Posterior cingulate gyrus (tissue), 11 donors: ENCODE measurements around the gene TULP4.
A peak's percentile ranks its signal among the peaks of the same experiment; 100 is the strongest.
"Not testable (repeated sequence)": the region's sequence is repeated elsewhere in the genome, so short reads cannot be mapped to it uniquely, and the experiment has no call there.

ENCODE experiments used
- DNase-seq, 10 donors: peaks; one replicate each; pipeline versions ENCODE4 v3.0.0 to v3.0.0-alpha.2; 2020 to 2021; ENCODE audit warnings: mixed read lengths in 3 of 10
- intact Hi-C: fragments of 100-400 bp; cut with DNase I; formaldehyde crosslinking; loops from one replicate; pipeline ENCODE4 v1.15.1; 2023

TULP4 gene

DNA sequence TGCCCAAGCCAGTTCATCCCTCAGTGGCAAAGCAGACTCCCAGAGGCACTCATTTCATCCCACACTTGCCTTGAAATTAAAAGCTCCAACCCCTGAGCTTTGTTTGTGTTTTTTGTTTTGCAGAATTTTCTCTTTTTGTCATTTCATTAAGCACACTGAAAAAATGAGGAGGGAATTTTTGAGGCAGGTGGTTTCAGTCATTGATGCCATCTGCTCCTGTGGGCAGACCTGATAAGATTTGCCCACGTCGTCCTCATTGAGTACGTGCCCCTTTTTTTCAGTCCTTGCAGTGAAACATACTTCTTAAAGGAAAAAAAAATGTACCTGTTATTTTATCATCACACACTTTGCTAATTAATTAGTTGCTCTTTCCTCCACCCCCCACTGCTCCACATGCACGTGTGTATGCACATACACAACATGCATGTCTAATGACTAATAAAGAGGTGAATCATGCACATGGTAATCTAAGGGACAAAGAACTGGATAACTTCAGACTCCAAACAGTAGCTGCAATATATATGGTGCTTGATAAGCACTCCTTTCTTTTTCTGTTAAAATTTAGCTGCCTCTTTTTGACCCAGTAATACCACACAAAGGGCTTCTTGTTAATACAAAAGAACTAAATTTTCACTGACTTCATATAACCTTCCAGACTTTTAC is 145.5 kb downstream of the TULP4 start:
- intact Hi-C loops = no loop called here
- DNase-seq = no peak

DNA sequence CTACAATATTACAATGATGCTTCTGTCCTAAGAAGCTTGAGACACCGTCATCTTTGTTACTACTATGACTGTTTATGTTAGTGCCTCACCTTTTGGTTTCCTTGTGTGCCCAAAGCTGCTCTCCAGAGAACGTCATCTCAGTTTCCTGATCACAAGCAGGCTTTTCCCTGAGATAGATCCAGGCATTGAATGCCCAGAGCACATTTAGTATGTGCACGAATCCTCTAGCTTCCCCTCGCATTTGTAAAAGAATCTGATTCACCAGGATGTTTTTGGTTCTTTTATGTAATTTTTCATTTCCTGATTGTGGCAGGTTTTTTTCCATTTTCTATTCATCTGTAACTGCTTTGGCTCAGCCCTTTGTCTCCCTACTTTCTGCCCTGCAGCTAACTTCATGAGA is 147.5 kb downstream of the TULP4 start:
- intact Hi-C loops = no loop called here

GRCh38 chr6:158460602-158461169 is 148.4 kb downstream of the TULP4 start:
- intact Hi-C loops = no loop called here
- DNase-seq = no peak

More for the DNA sequence above, 147.5 kb downstream of the TULP4 start:
- DNase-seq = no peak

- intact Hi-C loops = no loop called here
- no peak for DNase-seq
Measured at GRCh38 chr6:158461954-158462353, 149.7 kb downstream of the TULP4 start.

GRCh38 chr6:158464483-158464882 is 152.2 kb downstream of the TULP4 start:
- no peak for DNase-seq
- intact Hi-C loops = no loop called here

GRCh38 chr6:158465257-158465656 is 153.0 kb downstream of the TULP4 start:
- intact Hi-C loops = no loop called here
- DNase-seq = no peak

- no peak for DNase-seq
- intact Hi-C loops = no loop called here
Measured at GRCh38 chr6:158465747-158466146, 153.5 kb downstream of the TULP4 start.

- no peak for DNase-seq
Measured at GRCh38 chr6:158467923-158468322, 155.7 kb downstream of the TULP4 start.

DNA sequence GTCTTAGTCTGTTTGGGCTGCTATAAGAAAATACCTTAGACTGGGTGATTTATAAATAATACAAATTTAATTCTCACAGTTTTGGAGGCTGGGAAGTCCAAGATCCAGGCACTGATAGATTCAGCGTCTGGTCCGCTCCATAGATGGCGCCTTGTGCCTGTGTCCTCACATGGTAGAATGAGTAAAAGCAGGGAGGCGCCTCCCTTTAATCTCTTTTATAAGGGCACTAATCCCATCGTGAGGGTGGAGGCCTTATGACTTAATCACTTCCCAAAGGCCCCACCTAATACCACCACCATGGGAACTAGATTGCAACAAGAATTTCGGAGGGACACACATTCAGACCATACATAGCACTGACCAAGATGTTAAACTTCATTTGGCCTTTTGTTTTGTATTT is 156.4 kb downstream of the TULP4 start:
- DNase-seq = no peak
- intact Hi-C loops = no loop called here

More at GRCh38 chr6:158467923-158468322, 155.7 kb downstream of the TULP4 start:
- intact Hi-C loops = no loop called here

- intact Hi-C loops, DNase-seq: not testable (repeated sequence)
Measured at GRCh38 chr6:158470023-158470422, 157.8 kb downstream of the TULP4 start.

DNA sequence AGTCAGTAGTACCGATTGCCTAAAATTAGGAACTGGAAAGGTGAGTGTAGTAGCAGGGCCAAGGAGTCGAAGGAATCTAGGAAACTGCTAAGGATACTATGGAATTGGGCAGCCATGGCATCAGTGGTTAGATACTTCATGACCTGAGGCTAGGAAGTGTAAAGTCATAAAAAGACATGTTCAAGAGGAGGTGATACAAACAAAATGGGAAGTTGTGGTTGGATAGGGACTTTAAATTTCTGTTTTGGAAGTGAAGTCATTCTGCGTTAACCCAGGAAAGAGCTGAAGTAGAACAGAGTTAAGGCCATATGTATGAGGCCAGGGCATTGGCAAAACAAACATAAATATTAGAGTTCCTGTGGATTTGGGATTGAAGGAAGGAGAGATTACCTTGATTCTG is 159.1 kb downstream of the TULP4 start:
- intact Hi-C loops = no loop called here
- no peak for DNase-seq

- intact Hi-C loops = no loop called here
Measured at GRCh38 chr6:158472447-158472846, 160.2 kb downstream of the TULP4 start.

DNA sequence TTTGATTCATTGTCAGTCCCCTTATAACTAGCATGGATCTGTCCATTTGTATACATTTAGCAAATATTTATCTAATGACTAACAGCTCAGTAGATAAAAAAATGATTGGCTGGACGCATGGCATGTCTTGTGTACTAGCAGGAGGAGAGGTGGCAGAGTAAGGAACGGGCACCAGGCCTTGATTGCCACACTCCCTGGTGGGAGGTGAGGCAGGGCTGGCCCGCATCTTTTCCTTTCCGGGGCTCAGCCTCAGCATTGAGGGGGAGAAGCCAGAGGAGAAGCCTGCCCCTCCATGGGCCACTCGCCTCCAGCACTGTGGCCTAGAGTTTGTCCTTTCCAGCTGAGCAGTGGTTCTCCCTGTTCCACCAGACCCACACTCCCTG is 162.7 kb downstream of the TULP4 start:
- intact Hi-C loops = no loop called here
- DNase-seq = peak in 2 of 10 donors; percentile 13 to 89

More at GRCh38 chr6:158472447-158472846, 160.2 kb downstream of the TULP4 start:
- no peak for DNase-seq

- intact Hi-C loops = no loop called here
- DNase-seq = peak in 2 of 10 donors; percentile 17 to 39
Measured at GRCh38 chr6:158475344-158476302, 163.4 kb downstream of the TULP4 start.

GRCh38 chr6:158476389-158476788 is 164.1 kb downstream of the TULP4 start:
- no peak for DNase-seq
- intact Hi-C loops = no loop called here

- DNase-seq, intact Hi-C loops: not testable (repeated sequence)
Measured at GRCh38 chr6:158477722-158478121, 165.5 kb downstream of the TULP4 start.

- intact Hi-C loops = no loop called here
- no peak for DNase-seq
Measured at GRCh38 chr6:158480989-158481388, 168.7 kb downstream of the TULP4 start.

GRCh38 chr6:158481690-158482473 is 169.6 kb downstream of the TULP4 start:
- intact Hi-C loops = no loop called here
- peak in 1 of 10 donors; percentile 78 for DNase-seq

GRCh38 chr6:158485431-158485830 is 173.2 kb downstream of the TULP4 start:
- DNase-seq = no peak
- intact Hi-C loops = no loop called here

- intact Hi-C loops = no loop called here
- DNase-seq = peak in 1 of 10 donors; percentile 44
Measured at GRCh38 chr6:158487495-158487894, 175.2 kb downstream of the TULP4 start.
